Fibroblast of upper back skin (primary cell): ENCODE measurements around the gene RPP14.
A peak's percentile ranks its signal among the peaks of the same experiment; 100 is the strongest.
"Not testable (repeated sequence)": the region's sequence is repeated elsewhere in the genome, so short reads cannot be mapped to it uniquely, and the experiment has no call there.

Experiments
- DNase-seq: peaks from one replicate; pipeline ENCODE4 v3.0.0-alpha.2; 2013

Gene RPP14

GRCh38 chr3:58333206-58334012 lies 27.4 kb downstream of the RPP14 start:
- DNase-seq, result no peak

- no peak for DNase-seq
Measured at GRCh38 chr3:58334013-58334321, 27.9 kb downstream of the RPP14 start.

DNA sequence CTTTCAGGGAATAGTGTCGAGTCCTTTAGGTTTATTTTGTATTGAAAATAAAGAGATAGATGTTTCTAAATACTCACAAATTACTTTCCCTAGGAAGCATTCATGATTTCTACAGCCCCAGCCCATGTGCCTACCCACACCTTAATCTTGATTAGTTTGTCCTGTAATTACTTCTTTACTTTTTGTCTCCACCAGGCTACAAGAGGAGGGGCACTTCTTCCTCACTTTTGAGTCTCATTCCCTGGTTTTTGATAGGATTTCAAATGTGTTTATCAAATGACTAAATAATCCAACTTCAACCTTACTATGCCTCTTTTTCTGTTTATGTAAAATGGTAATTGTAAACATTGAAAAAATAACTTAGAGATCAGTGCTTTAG lies 28.4 kb downstream of the RPP14 start:
- no peak for DNase-seq

DNA sequence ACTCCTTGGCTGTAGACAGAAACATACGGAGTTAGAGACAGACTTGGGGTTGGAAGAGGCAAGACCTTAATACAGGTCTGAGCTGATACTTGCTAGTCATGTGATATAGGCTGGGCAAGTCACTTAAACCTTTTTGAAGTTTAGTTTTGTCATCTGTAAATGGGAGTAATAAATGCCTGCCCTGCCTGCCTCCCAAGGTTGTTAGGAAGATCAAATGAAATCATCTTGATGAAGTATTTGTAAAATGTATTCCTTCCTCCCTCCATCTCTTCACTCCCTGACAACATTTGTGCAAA lies 29.6 kb downstream of the RPP14 start:
- no peak for DNase-seq

DNA sequence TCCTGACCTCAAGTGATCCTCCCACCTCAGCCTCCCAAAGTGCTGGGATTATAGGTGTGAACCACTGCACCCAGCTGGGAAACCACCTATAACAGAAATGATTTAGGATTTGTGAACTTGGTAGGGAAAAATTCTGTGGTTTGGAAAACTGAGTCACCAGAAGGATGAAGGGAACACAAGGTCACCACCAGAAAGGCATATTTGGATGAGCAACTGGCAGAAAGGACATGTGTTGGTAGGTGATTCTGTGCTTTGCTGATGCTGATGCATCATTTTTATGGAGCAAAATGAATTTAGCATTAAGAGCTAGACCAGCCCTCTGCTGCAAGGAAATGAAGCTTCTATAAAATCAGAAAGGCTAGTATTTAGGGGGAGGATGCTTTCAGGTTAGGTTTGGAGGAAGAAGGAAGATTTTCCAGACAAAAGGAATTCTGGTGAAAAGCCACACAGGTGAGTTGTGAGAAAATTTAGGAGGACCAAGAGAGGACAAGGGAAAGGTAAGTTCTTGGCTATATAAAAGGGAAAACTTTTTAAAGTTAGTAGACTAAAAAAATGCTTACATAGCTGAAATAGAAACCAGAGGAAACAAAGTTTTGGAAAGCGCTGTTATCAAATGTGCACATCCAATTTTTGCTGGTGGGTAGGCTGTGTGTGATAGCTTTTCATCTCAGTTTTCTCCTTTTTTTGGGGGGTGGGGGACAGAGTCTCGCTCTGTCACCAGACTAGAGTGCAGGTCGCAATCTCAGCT lies 30.3 kb downstream of the RPP14 start:
- DNase-seq, result peak; percentile 93

DNA sequence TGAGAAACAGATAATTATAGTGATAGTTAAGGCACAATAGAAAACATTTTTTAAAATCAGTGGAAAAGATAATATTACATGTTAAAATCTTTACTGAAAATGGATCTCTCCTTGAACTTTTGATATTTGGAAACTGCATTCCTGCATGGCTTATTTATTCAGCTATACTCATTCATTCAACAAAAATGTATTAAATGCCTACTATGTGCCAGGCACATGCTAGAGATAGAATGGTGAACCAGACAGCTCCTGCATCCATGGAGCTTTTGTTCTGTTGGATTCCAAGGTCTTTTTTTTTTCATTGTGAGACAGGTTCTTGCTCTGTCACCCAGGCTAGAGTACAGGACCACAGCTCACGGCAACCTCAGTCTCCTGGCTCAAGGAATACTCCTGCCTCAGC lies 31.1 kb downstream of the RPP14 start:
- DNase-seq, result no peak

DNA sequence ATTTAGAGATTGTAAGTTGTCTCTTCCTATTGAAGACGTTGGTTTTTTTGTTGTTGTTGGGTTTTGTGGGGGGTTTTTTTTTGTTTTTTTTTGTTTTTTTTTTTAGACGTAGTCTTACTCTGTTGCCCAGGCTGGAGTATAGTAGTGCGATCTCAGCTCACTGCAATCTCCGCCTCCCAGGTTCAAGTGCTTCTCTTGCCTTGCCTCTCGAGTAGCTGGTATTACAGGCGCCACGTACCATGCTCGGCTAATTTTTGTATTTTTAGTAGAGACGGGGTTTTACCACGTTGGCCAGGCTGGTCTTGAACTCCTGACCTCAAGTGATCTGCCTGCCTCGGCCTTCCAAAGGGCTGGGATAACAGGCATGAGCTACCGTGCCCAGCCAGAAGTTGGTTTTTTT lies 33.1 kb downstream of the RPP14 start:
- not testable (repeated sequence) for DNase-seq

- no peak for DNase-seq
Measured at GRCh38 chr3:58340594-58341244, 34.7 kb downstream of the RPP14 start.

DNA sequence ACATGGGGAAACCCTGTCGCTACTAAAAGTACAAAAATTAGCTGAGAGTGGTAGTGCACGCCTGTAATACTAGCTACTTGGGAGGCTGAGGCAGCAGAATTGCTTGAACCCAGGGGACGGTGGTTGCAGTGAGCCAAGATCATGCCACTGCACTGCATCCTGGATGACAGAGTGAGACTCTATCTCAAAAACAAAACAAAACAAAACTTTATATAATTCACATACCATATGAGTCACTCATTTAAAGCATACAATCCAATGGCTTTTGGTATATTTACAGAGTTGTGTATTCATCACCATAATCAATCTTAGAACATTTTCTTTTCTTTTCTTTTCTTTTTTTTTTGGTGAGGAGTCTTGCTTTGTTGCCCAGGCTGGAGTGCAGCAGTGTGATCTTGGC lies 35.3 kb downstream of the RPP14 start:
- no peak for DNase-seq

DNA sequence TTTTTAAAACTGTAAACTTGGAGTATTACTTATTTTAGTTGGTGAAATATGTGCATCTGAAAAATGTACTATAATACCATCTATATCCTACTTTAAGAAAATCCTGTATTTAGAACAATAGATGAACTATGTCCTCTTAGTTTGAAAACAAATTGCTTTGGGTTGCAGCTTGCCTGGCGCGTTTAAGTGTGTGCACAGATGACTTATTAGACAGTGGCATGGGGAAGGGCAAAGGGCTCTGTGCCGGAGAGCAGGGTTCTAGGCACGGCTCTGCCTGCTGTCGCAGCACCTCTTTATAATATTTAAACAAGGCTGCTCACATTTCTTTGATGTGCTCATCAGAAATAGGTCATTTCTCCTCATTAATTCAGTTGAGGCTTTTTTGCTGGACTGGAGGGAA lies 36.6 kb downstream of the RPP14 start:
- no peak for DNase-seq

GRCh38 chr3:58345457-58345856 lies 39.4 kb downstream of the RPP14 start:
- no peak for DNase-seq

DNA sequence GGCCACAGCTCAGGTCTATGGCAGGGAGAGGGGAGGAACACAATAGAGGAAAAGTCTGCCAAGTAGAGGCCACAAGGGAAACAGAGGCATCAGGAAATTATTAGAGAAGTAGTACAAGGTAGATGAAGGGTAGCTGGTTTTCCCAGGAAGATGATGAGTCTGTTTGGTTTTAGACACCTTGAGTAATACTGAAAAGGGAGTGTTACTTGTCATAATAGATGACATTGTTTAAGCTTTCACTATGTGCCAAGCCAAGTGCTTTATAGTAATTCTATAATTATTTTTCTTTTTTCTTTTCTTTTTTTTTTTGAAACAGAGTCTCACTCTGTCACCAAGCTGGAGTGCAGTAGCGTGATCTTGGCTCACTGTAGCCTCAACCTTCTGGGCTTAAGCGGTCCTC lies 40.3 kb downstream of the RPP14 start:
- DNase-seq, result no peak

GRCh38 chr3:58347984-58348383 lies 41.9 kb downstream of the RPP14 start:
- no peak for DNase-seq

GRCh38 chr3:58349792-58350626 lies 44.0 kb downstream of the RPP14 start:
- DNase-seq, result no peak

- no peak for DNase-seq
Measured at GRCh38 chr3:58350627-58351013, 44.6 kb downstream of the RPP14 start.

DNA sequence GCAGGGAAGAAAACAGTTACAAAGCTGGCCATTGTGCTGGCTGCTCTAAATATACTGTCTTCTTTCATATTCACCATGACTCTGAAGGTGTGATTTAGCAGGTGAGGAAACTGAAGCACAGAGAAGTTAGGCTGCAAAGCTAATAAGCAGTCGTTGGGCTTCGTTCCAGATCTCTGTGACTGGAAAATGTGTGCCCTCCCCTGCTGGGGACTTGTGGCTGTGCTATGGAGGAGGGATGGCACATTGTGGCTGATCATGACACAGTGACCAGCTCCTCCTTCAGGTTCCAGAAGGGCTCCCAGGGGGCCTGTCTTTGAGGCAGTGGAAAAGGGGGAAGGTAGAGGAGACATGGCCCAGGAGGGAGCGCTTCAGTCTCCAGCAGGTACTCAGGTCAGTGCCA lies 45.9 kb downstream of the RPP14 start:
- no peak for DNase-seq

- no peak for DNase-seq
Measured at GRCh38 chr3:58352626-58353025, 46.6 kb downstream of the RPP14 start.

DNA sequence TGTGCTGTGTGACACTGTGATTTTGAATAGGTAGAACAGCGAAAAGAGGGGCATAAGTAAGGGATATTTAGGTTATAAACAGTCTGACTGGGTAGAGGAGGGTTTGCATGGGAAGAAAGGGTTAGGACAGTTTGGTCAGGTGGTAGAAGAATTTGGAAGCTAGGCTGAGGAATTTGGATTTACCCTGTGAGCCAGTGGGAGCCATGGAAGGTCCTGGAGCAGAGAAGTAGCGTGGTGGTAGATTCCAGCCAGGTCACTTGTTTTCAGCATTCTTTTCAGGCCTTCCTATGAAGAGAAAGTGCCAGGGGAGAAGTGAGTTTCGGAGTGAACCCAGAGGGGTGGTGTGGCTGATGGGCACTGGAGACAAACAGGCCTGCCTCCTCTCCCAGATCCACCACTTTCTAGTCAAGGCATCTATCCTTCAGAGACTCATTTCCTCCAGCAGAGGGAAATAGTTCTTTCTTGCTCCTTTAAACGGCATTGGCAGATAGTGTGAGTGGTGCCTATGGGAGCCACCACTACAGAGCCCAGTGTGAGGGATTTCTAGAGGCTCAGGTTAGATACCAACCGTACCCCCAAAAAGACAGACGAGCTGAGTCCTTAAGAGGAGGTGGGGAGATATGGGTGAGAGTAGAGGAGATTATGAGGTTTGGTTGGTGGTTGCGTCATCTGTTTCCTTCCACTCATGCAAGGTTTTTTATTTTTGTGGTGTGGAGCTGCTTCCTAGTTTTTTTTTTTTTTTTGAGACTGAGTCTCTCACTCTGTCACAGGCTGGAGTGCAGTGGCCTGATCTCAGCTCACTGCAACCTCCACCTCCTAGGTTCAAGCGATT lies 47.9 kb downstream of the RPP14 start:
- DNase-seq, result peak; percentile 38

- no peak for DNase-seq
Measured at GRCh38 chr3:58355179-58355578, 49.1 kb downstream of the RPP14 start.

DNA sequence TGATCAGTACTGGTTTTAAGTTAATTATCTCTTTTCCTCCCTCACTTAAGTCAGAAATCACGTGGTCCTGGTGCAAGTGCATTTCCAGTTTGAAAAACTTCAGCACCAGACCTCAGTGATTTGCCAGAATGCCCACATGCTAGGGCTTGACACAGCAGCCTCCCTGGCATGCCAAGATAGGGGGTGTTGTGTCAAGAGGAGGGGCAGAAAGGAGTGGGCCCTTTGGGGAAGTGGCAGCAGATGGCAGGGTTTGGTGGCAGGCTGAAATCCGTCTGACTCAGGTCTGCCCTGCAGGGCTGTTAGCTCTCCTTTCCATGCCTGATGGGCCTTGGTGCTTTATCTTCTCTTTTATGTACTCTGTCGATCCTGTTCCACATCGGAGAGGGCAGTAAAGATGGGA lies 50.0 kb downstream of the RPP14 start:
- no peak for DNase-seq

- DNase-seq, result no peak
Measured at GRCh38 chr3:58357402-58357801, 51.4 kb downstream of the RPP14 start.

DNA sequence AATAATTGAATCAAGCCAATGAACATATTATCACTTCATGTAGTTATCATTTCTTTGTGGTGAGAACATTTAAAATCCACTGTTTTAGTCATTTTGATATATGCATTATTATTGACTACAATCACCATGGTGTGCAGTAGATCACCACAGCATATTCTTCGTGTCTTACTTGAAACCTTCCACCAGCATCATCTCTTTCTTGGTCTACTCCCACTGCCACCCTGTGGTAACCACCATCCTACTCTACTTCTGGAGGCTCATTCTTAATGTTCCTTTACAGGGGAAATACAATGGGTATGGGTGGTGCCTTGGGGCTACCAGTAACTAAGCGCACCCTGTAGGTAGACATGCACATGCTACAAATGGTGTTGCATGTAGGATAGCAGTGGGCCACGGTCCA lies 52.0 kb downstream of the RPP14 start:
- no peak for DNase-seq

GRCh38 chr3:58358808-58359207 lies 52.8 kb downstream of the RPP14 start:
- DNase-seq, result no peak
